GM12864 (cell line): ENCODE data around the gene ATP5IF1.

Experiments
- DNase-seq: peaks from one replicate; pipeline ENCODE4 v3.0.0-alpha.2; 2011; ENCODE audit warnings: low read depth
- H3K4me3 ChIP-seq: 2 replicates; pipeline ENCODE4 v1.5.1; 2011; ENCODE audit warnings: mild to moderate bottlenecking, low read depth, low read length, control low read depth
- TF ChIP-seq, protein P1 (sequence below): IDR thresholded peaks from 2 replicates; pipeline ENCODE4 v1.5.1; 2011; ENCODE audit warnings: low read depth, mild to moderate bottlenecking, moderate library complexity, low read length, control low read depth, inconsistent platforms; ENCODE audit errors: missing control alignments

The ATP5IF1 gene

GRCh38 chr1:28236656-28237322 is 865 bp downstream of the ATP5IF1 start:
- TF ChIP-seq, protein P1, sequence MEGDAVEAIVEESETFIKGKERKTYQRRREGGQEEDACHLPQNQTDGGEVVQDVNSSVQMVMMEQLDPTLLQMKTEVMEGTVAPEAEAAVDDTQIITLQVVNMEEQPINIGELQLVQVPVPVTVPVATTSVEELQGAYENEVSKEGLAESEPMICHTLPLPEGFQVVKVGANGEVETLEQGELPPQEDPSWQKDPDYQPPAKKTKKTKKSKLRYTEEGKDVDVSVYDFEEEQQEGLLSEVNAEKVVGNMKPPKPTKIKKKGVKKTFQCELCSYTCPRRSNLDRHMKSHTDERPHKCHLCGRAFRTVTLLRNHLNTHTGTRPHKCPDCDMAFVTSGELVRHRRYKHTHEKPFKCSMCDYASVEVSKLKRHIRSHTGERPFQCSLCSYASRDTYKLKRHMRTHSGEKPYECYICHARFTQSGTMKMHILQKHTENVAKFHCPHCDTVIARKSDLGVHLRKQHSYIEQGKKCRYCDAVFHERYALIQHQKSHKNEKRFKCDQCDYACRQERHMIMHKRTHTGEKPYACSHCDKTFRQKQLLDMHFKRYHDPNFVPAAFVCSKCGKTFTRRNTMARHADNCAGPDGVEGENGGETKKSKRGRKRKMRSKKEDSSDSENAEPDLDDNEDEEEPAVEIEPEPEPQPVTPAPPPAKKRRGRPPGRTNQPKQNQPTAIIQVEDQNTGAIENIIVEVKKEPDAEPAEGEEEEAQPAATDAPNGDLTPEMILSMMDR = no peak

GRCh38 chr1:28239004-28239403 is 3.1 kb downstream of the ATP5IF1 start:
- no peak for DNase-seq
- TF ChIP-seq, protein P1 = no peak
- no peak overlapping the region for H3K4me3 ChIP-seq

More at GRCh38 chr1:28236656-28237322, 865 bp downstream of the ATP5IF1 start:
- no peak for DNase-seq
- H3K4me3 ChIP-seq = peak overlapping the region; percentile 94

- TF ChIP-seq, protein P1 = no peak
- no peak overlapping the region for H3K4me3 ChIP-seq
- DNase-seq = no peak
These were observed 4.1 kb downstream of the ATP5IF1 start for GRCh38 chr1:28240024-28240423.

- no peak for DNase-seq
- TF ChIP-seq, protein P1 = no peak
- H3K4me3 ChIP-seq = no peak overlapping the region
These were observed 5.8 kb downstream of the ATP5IF1 start for GRCh38 chr1:28241638-28242241.

DNA sequence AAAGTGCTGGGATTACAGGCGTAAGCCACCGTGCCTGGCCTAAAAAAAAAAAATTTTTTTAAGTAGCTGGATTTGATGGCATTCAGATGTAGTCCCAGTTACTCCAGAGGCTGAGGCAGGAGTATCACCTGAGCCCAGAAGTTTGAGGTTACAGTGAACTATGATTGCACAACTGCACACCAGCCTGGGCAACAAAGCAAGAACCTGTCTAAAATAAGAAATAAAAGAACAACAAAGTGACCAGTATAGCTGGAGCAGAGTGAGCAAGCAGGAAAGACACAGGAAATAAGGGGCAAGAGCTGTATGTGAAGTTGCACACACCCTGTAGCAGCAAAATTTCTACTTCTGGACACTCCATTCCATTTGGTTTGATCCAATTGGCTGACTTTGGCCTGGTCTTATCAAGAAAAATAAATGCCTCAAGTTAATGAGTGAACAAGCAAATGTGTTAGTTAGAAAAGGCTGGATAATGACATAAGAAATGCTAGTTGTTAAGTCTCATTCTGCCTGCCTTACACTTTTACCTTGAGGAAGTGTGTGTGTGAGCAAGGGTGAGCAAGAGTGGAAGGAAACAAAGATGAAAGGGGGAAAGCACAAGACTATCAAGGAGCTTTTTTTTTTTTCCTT is 7.9 kb downstream of the ATP5IF1 start:
- DNase-seq = no peak
- TF ChIP-seq, protein P1 = no peak
- no peak overlapping the region for H3K4me3 ChIP-seq

DNA sequence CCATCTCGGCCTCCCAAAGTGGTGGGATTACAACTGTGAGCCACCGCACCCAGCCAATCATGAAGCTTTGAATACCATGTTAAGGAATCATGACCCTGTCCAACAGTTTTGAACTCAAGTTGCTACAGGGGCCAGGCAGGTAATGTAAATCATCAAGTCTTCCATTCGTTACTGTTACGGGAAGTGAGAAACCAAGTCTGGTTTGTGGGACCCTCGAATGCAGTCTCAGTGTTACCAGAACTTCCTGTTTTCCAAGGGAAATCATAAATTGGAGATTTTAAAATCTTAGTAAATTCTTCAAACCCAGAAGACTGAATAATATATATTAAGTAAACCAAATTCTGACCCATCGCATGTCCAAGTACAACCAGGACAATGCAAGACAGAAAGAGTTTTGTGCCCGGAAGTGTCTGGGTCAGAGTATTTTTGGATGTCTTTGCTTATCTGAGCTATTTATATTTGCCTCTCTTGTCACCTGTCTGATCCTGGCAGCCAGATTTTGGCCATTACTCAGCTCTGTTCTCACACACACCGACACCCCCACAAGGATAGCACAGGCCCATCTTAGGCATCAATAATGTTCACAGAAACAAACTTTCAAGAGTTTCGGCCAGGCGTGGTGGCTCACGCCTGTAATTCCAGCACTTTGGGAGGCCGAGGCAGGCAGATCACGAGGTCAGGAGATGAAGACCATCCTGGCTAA is 8.8 kb downstream of the ATP5IF1 start:
- TF ChIP-seq, protein P1 = no peak
- peak overlapping the region; percentile 30; the same call in 1 of the 2 replicates for H3K4me3 ChIP-seq
- DNase-seq = peak; percentile 89
